ENCODE measurements around the gene LINC01488. TPM values are rescaled to one million over a fixed set of nuclear protein-coding genes. Genes with fewer than 3 reads are reported as not detected.

The LINC01488 gene
- total and polyA plus RNA-seq, 9 of the 15 experiments (the other 6 are each of a cell fraction or from before 2014, with no cell fraction given), result not detected

- no peak for TF ChIP-seq ZSCAN32 (CRISPR knock-in tag; IDR thresholded peaks at IDR 0.05)
- peak; percentile 26 for TF ChIP-seq RBM25 (IDR thresholded peaks at IDR 0.05; ENCODE audit: low read depth, low read length, severe bottlenecking)
- no peak for TF ChIP-seq ZNF445 (CRISPR knock-in tag; IDR thresholded peaks at IDR 0.05; ENCODE audit: low read depth)
- no peak for TF ChIP-seq ZNF316 (IDR thresholded peaks at IDR 0.05)
- no peak for TF ChIP-seq CLOCK (CRISPR knock-in tag; IDR thresholded peaks at IDR 0.05; ENCODE audit: borderline replicate concordance)
- no peak for TF ChIP-seq GTF2A2 (tag; IDR thresholded peaks at IDR 0.05)
- TF ChIP-seq MITF (IDR thresholded peaks at IDR 0.05), result no peak
- no peak for TF ChIP-seq BCL6 (CRISPR knock-in tag; IDR thresholded peaks at IDR 0.05)
- no peak for TF ChIP-seq FOXJ3 (CRISPR knock-in tag; IDR thresholded peaks at IDR 0.05)
- peak; percentile 93 for TF ChIP-seq TARDBP (IDR thresholded peaks at IDR 0.05)
- peak; percentile 81 for TF ChIP-seq POLR2A (conservative IDR thresholded peaks at IDR 0.05)
- no peak for TF ChIP-seq TCF7L2 (IDR thresholded peaks at IDR 0.05; ENCODE audit: low read depth, low read length)
- TF ChIP-seq ATF6 (CRISPR knock-in tag; IDR thresholded peaks at IDR 0.05), result peak; percentile 86; the same call in 1 of the 2 replicates
- TF ChIP-seq LEF1 (IDR thresholded peaks at IDR 0.05), result no peak; the same call in 1 of the 2 replicates
- TF ChIP-seq ATF1 (CRISPR knock-in tag; IDR thresholded peaks at IDR 0.05), result peak; percentile 83
- peak; percentile 98 for TF ChIP-seq ATF1 (tag; IDR thresholded peaks at IDR 0.05)
- no peak for TF ChIP-seq TRIM25 (IDR thresholded peaks at IDR 0.05; ENCODE audit: borderline replicate concordance)
- TF ChIP-seq PRDM10 (IDR thresholded peaks at IDR 0.05; ENCODE audit: partially characterized antibody), result peak; percentile 54
Observed at GRCh38 chr11:69444381-69445130, 36.9 kb upstream of the LINC01488 start (continued).

Data from K562 (cell line).